Activated CD8-positive, alpha-beta memory T cell treated with anti-CD3 and anti-CD28 coated beads, Interleukin-2, amount 10 ng/mL, durations not matched to agents 7 days and 5 days (primary cell): ENCODE results near the gene GKN1. TPM values are rescaled to one million over a fixed set of nuclear protein-coding genes. Genes with fewer than 3 reads are reported as not detected.

Experiments
- ATAC-seq: fragments of 150-1000 bp; cut with Tn5 transposase; one replicate; pipeline ENCODE4 v1.10.0; 2021; ENCODE audit warnings: moderate library complexity
- CTCF ChIA-PET: fragments of 350-600 bp; sonication (Branson Sonifier 250); formaldehyde crosslinking; loops from one replicate; lab custom pipeline; 2021; ENCODE audit warnings: antibody characterized with exemption; lab: Charles Lee
- DNase-seq: peaks from one replicate; pipeline ENCODE4 v3.0.0-alpha.2; 2020
- H3K27ac Mint-ChIP-seq: one replicate; pipeline ENCODE4 v1.8.0; 2021; ENCODE audit warnings: mild to moderate bottlenecking, mixed read lengths
- H3K27me3 Mint-ChIP-seq: one replicate; pipeline ENCODE4 v1.8.0; 2021; ENCODE audit warnings: mixed read lengths
- H3K36me3 Mint-ChIP-seq: one replicate; pipeline ENCODE4 v1.8.0; 2021; ENCODE audit warnings: mild to moderate bottlenecking, mixed read lengths
- H3K4me1 Mint-ChIP-seq: one replicate; pipeline ENCODE4 v1.8.0; 2021; ENCODE audit warnings: mixed read lengths
- H3K4me3 Mint-ChIP-seq: one replicate; pipeline ENCODE4 v1.8.0; 2021; ENCODE audit warnings: mild to moderate bottlenecking, moderate library complexity, mixed read lengths
- H3K9me3 Mint-ChIP-seq: one replicate; pipeline ENCODE4 v1.8.0; 2022; ENCODE audit warnings: low read depth, mixed read lengths
- total RNA-seq, 2 experiments: library from RNA; stranded (reverse); gene quantifications; one replicate each; pipeline ENCODE4 v1.2.3, GENCODE V29; 2021

GKN1 gene
- total RNA-seq, 2 experiments from 2014 or later: not detected

DNA sequence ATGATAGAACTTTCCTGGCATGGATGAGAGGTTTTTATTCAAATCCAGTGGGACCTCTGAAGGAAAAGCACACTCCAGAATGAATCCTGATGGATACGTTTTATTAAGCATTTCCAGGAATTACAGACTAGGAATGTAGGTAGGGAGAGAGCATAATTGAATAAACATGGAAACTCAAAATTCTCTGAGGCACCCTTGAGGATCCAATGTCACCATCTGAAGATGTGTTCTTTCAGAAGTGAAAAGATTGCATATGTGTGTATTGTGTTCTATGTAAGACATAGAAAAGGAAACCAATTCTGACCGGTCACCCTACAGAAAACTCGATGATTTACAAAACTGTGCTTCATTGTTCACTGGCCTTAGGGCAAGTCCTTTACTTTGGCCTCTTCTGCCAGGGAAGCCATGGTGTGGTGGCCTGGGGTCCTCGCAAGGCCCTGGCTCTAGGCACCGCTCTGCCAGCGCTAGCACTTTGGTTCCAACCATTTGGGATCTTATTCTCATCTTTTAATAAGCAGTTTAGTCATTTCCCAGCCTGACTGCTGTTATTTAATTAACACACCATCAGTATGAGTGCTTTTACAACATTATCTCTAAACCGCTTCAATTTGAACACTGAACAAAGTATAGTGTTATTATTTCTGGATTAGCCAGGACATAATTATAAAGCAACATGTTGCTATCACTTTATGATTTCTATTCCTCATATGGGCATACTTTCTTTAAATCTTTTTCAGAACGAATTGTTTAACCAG is 4.5 kb upstream of the GKN1 start:
- CTCF ChIA-PET: interaction anchor here (1.3 kb wide), 1 partner anchor 26 kb away, joined by 4 read pairs; no protein-coding TSS in a partner anchor
- Mint-ChIP-seq H3K27ac (no peak overlapping the region), H3K9me3 (no peaks in the 10 kb centered on the region), H3K4me3 (no peak overlapping the region), H3K36me3 (no peaks in the 10 kb centered on the region), H3K4me1 (no peaks in the 10 kb centered on the region), H3K27me3 (peaks cover 34% of the 10 kb centered on the region)
- no peak for ATAC-seq
- no peak for DNase-seq

DNA sequence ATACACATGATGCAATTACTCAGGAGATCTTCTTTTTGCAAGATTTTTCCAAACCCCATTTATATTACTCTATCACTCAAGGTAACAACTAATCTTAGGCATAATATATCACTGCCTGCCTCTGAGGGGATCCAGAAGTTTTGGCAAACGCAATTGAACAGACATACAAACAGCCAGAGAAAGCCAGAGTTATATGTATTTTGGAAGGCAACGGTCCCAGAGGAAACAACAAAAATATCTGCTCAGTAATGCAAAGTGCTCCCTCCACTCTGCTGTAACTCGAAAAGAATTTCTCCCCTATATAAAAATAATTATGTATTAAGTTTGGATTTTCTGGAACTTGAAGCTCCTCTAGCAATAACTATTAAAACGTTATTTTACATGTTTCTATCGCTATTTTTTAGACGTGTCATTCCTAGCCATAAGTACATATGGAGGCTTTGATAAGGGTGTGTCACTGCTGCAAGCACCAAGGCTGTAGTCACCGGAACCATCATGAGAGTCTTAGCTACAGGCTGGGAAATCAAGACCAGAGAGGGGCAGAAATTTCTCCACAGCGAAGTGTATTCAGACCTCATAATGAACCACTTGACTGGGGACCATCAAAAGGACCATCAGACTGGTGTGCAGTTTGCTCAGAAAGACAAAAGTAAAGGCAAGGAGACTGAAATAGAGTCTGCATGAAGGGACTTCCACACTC is 3.7 kb upstream of the GKN1 start:
- Mint-ChIP-seq H3K27ac (no peak overlapping the region), H3K9me3 (no peaks in the 10 kb centered on the region), H3K4me1 (no peaks in the 10 kb centered on the region), H3K36me3 (no peaks in the 10 kb centered on the region), H3K4me3 (no peak overlapping the region), H3K27me3 (peaks cover 38% of the 10 kb centered on the region)
- DNase-seq: no peak
- ATAC-seq: no peak
- CTCF ChIA-PET: no interaction called here

DNA sequence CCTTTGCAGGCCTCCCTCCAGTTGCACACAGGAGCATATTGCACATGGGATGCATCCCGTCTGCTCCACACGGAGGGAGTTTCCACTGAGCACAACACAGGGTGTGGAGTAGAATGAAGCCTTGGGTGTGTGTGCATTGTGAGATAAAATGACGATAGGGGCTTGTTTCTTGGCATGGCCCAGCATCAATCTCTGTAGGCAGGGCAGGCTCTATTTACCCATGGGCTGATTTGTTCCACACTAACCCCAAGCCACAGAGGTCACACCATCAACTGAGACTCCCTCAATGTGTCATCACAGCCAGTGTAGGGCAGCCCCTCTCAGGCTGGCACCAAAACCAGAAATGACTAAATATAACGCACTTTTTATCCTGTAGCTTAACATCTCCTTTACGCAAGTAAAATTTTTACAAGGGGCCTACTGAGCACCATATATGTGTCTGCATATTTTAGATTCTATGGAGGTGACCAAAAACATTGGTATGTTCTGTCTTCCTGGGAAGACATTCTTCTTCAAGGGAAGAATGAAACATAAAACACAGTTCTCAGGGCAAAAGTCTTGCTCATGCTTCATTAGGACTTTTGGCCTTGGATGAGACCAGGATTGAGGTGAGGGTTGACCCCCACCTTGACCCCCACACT is 2.7 kb upstream of the GKN1 start:
- Mint-ChIP-seq H3K27me3 (peaks cover 32% of the 10 kb centered on the region), H3K27ac (no peak overlapping the region), H3K9me3 (no peaks in the 10 kb centered on the region), H3K4me1 (no peaks in the 10 kb centered on the region), H3K4me3 (no peak overlapping the region), H3K36me3 (no peaks in the 10 kb centered on the region)
- CTCF ChIA-PET: interaction anchor here (1.5 kb wide), 1 partner anchor 28 kb away, joined by 6 read pairs; no protein-coding TSS in a partner anchor
- DNase-seq (no peak), ATAC-seq (no peak)

DNA sequence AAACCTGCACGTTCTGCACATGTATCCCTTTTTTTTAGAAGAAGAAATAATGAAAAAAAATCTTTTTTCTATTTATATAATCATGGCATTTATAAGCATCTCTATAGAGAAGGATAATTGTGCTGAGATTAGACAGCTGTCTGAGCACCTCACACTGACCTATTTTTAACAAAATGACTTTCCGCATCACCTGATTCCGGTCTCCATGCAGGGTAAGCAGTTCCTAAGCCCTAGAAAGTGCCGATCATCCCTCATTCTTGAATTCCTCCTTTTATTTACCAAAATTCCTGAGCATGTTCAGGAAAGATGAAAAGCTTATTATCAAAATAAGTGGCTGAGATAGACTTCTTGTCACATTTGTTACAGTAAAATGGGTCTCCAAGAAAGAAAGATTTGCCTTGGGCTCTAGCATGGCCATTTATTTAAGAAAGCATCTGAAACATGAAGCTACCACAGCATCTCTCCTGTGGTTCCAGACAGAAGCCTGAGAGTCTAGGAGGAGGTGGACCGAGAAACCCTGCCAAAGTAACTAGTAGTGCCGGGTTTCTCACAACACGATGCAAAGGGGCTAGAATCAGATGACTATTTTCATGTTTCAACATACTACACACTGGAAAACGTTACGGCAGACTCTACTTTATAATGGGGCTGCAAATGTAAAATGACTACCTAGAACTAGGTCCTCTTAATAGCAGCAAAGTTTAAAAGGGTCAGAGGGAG is 670 bp downstream of the GKN1 start:
- Mint-ChIP-seq H3K36me3 (no peaks in the 10 kb centered on the region), H3K27me3 (peaks cover 47% of the 10 kb centered on the region), H3K4me1 (no peaks in the 10 kb centered on the region), H3K9me3 (no peaks in the 10 kb centered on the region), H3K4me3 (no peak overlapping the region), H3K27ac (no peak overlapping the region)
- DNase-seq (no peak), ATAC-seq (no peak)
- CTCF ChIA-PET: no interaction called here

DNA sequence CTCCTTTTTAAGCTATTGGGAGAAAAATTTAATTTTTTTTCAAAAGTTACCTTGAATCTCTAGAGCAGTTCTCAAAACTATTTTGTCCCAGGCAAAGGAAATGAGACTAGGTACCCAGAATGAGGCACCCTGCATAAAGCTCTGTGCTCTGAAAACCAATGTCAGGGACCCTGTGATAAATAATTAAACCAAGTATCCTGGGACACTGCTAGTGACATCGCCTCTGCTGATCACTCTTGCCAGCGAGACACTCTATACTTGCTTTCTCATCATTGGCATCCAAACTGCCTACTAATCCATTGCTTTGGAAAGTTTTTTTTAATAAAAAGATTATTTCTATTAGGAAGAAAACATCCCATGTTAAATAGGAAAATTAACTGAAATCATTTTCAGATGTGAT is 1.4 kb downstream of the GKN1 start:
- DNase-seq: no peak
- Mint-ChIP-seq H3K36me3 (no peaks in the 10 kb centered on the region), H3K27me3 (peaks cover 53% of the 10 kb centered on the region), H3K4me1 (no peaks in the 10 kb centered on the region), H3K27ac (no peak overlapping the region), H3K4me3 (no peak overlapping the region), H3K9me3 (no peaks in the 10 kb centered on the region)
- no peak for ATAC-seq
- CTCF ChIA-PET: no interaction called here

DNA sequence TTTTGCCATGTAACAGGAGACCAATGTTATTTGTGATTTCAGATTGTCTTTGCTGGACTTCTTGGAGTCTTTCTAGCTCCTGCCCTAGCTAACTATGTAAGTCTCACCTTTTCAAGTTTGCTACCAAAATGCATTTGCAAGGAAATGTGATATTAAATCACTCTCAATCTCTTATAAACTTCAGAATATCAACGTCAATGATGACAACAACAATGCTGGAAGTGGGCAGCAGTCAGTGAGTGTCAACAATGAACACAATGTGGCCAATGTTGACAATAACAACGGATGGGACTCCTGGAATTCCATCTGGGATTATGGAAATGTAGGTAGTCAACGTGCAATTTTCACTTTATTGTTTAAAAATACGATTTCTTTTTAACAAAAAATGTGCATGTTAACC is 3.0 kb downstream of the GKN1 start:
- Mint-ChIP-seq H3K36me3 (no peaks in the 10 kb centered on the region), H3K4me3 (no peak overlapping the region), H3K27ac (no peak overlapping the region), H3K4me1 (no peaks in the 10 kb centered on the region), H3K27me3 (peaks cover 59% of the 10 kb centered on the region), H3K9me3 (no peaks in the 10 kb centered on the region)
- CTCF ChIA-PET: no interaction called here
- no peak for DNase-seq
- ATAC-seq: no peak

DNA sequence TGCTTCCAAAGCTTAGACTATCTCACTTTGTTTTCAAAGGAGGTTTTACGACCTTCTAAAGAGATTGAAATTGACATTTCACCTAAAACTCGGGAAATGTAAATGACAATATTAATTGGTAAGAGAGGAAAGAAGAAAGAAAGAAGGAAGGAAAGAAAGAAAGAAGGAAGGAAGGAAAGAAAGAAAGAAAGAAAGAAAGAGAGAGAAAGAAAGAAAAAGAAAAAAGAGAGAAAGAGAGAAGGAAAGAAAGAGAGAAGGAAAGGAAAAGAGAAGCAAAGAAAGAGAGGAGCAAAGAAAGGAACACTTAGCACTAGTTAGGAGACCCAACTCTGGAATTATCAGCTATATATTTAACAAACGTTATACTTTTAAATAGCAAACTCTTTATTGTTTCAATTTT is 3.7 kb downstream of the GKN1 start:
- no peak for ATAC-seq
- no peak for DNase-seq
- Mint-ChIP-seq H3K4me1 (no peaks in the 10 kb centered on the region), H3K27me3 (peaks cover 59% of the 10 kb centered on the region), H3K4me3 (no peak overlapping the region), H3K36me3 (no peaks in the 10 kb centered on the region), H3K9me3 (no peaks in the 10 kb centered on the region), H3K27ac (no peak overlapping the region)
- CTCF ChIA-PET: no interaction called here

DNA sequence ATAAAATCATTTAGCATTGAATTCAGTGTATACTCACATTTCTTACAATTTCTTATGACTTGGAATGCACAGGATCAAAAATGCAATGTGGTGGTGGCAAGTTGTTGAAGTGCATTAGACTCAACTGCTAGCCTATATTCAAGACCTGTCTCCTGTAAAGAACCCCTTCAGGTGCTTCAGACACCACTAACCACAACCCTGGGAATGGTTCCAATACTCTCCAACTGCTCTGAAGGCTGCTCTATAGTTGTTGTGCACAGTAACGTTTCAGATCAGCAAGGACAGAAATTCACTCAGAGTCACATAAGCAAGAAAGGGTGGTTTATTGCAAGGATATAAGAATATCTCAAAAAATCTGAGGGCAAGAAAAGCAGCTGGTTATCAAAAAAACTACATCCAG is 6.5 kb downstream of the GKN1 start:
- CTCF ChIA-PET: no interaction called here
- no peak overlapping the region for H3K27ac Mint-ChIP-seq
- no peak for ATAC-seq
- H3K4me1 Mint-ChIP-seq: no peaks in the 10 kb centered on the region
- no peaks in the 10 kb centered on the region for H3K36me3 Mint-ChIP-seq
- no peak overlapping the region for H3K4me3 Mint-ChIP-seq
- DNase-seq: no peak
- no peaks in the 10 kb centered on the region for H3K9me3 Mint-ChIP-seq
- peaks cover 45% of the 10 kb centered on the region for H3K27me3 Mint-ChIP-seq

DNA sequence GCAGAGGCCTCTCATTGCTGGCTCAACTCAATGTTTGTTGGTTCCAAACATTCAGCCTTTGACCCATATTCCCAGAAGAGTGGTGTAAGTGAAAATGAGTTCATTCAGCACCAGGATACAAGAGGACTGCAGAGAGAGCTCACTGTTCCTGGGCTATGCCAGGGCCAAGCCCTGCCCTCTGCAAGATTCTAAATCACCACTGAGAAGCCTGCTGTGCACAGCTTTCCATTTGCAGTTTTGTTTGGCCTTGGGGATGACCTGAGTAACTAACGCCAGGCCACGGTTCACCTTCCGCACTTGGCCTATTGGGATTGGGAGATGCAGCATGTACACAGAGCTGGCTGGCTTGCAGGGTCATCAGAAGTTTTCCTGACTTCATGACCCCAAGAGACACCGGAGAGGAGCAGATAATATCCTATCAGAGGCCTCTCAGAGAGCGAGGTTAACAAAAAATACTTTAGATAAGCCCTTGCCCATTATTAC is 12.6 kb downstream of the GKN1 start:
- no peaks in the 10 kb centered on the region for H3K4me1 Mint-ChIP-seq
- CTCF ChIA-PET: no interaction called here
- peaks cover 36% of the 10 kb centered on the region for H3K27me3 Mint-ChIP-seq
- no peak overlapping the region for H3K4me3 Mint-ChIP-seq
- ATAC-seq (no peak), DNase-seq (no peak)
- H3K27ac Mint-ChIP-seq: no peak overlapping the region
- no peaks in the 10 kb centered on the region for H3K36me3 Mint-ChIP-seq
- H3K9me3 Mint-ChIP-seq: no peaks in the 10 kb centered on the region

DNA sequence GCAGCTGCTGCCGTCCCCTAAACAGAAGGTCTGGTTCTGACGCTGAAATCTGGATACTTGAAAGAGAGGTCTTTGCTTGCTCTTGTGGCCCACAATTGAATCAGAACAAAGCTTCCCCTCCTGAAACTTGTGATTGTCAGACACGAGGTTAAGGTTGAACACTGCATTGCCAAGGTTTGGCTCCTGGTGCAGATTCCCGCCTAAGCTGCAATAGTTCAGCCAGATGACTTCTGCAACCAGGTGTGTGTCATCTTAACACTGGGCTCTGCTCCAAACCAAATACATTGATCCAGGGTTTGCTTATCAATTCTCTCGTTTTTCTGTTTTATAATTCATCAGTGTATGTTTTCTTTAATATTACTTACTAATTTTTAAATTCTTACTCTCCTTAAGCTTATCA is 14.6 kb downstream of the GKN1 start:
- Mint-ChIP-seq H3K27me3 (peaks cover 49% of the 10 kb centered on the region), H3K4me3 (no peak overlapping the region), H3K27ac (no peak overlapping the region), H3K4me1 (no peaks in the 10 kb centered on the region), H3K36me3 (no peaks in the 10 kb centered on the region), H3K9me3 (no peaks in the 10 kb centered on the region)
- ATAC-seq (no peak), DNase-seq (no peak)
- CTCF ChIA-PET: no interaction called here

DNA sequence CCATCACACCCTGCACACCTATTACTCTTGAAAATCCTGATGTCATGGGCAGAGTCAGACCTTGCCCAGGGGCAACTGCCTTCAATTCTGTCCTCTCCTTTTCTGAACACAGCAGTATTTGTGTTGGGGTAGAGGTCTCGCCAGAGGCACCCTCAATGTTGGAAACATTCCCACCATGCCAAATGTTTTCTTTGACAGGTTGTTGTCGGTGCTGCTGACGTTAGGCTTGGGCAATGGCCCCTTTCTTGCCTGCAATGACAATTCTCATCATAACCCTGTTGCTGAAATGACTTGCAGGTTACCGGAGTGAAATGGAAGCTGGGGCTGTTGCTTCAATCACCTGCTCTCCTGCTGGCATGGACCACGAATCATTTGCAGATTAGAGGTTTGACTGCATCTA is 17.9 kb downstream of the GKN1 start:
- CTCF ChIA-PET: no interaction called here

DNA sequence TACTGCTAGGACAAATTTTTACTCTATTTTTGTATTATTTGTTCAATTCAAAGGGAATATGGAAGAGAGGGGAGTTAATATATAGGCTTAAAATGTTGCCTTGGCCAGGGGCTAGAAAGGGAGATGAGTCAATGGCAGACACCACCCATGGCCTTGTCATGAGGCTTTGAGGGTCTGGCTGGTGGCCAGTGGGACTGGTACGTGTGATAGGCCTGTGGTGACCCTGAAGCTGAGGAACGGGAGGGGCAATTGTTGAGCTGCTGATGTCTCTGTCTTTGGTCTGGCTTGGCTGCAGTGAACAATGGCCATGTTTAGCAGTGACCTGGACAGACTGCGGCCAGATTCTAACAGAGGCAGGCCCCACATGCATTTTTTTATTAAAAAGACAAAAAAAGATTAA is 18.5 kb downstream of the GKN1 start:
- DNase-seq: no peak
- no peaks in the 10 kb centered on the region for H3K36me3 Mint-ChIP-seq
- no peak overlapping the region for H3K27ac Mint-ChIP-seq
- no peak for ATAC-seq
- CTCF ChIA-PET: no interaction called here
- no peaks in the 10 kb centered on the region for H3K4me1 Mint-ChIP-seq
- peaks cover 56% of the 10 kb centered on the region for H3K27me3 Mint-ChIP-seq
- no peaks in the 10 kb centered on the region for H3K9me3 Mint-ChIP-seq
- H3K4me3 Mint-ChIP-seq: no peak overlapping the region

More for the DNA sequence above, 17.9 kb downstream of the GKN1 start:
- DNase-seq (no peak), ATAC-seq (no peak)
- H3K27me3 Mint-ChIP-seq: peaks cover 56% of the 10 kb centered on the region
- H3K9me3 Mint-ChIP-seq: no peaks in the 10 kb centered on the region
- H3K4me1 Mint-ChIP-seq: no peaks in the 10 kb centered on the region
- H3K36me3 Mint-ChIP-seq: no peaks in the 10 kb centered on the region
- no peak overlapping the region for H3K4me3 Mint-ChIP-seq
- no peak overlapping the region for H3K27ac Mint-ChIP-seq

DNA sequence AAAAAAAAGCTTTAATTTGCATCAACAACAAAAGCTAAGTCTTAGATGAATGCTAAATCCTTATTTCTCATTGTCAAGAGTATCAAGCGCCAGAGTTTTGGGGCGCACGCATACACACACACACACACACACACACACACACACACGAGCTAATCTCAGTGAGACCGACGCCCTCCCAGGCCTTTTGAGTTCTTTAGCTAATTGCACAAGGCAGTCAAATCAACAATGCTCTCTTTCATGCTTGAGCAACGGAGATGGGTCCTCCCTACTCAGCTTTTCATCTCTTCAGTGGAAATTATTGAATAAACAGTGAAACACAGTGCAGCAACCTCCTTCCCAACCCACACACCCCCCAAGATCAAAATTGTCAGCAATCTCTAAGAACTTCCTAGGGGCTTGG is 19.2 kb downstream of the GKN1 start:
- CTCF ChIA-PET: no interaction called here
- Mint-ChIP-seq H3K4me3 (no peak overlapping the region), H3K36me3 (no peaks in the 10 kb centered on the region), H3K27ac (no peak overlapping the region), H3K4me1 (no peaks in the 10 kb centered on the region), H3K27me3 (peaks cover 55% of the 10 kb centered on the region), H3K9me3 (no peaks in the 10 kb centered on the region)
- no peak for ATAC-seq
- DNase-seq: no peak
